HepG2 (cell line): Measurements from ENCODE around the gene RNASE8. TPM values are rescaled to one million over a fixed set of nuclear protein-coding genes. Genes with fewer than 3 reads are reported as not detected.
A peak's percentile ranks its signal among the peaks of the same experiment; 100 is the strongest.

Source experiments
- ARHGAP35 ChIP-seq: sonication (generic); formaldehyde crosslinking; IDR thresholded peaks from 2 replicates; pipeline ENCODE4 v1.9.0; 2022; ENCODE audit warnings: mild to moderate bottlenecking, inconsistent platforms, moderate library complexity, missing genetic modification reagents, borderline replicate concordance
- ELF1 ChIP-seq: sonication (generic); formaldehyde crosslinking; IDR thresholded peaks from 2 replicates; pipeline ENCODE4 v1.4.0; 2020; ENCODE audit warnings: missing genetic modification reagents
- HNF4A ChIP-seq: sonication (generic); formaldehyde crosslinking; IDR thresholded peaks from 2 replicates; pipeline ENCODE4 v1.4.0; 2020; ENCODE audit warnings: missing genetic modification reagents
- JUNB ChIP-seq: sonication (generic); formaldehyde crosslinking; IDR thresholded peaks from 2 replicates; pipeline ENCODE4 v1.8.0; 2022; ENCODE audit warnings: missing genetic modification reagents, mild to moderate bottlenecking, borderline replicate concordance
- SRF ChIP-seq: IDR thresholded peaks from 2 replicates; pipeline ENCODE4 v1.6.1; 2011; ENCODE audit warnings: mild to moderate bottlenecking, low read depth, low read length, moderate library complexity
- ZC3H4 ChIP-seq: sonication (generic); formaldehyde crosslinking; IDR thresholded peaks from 2 replicates; pipeline ENCODE4 v1.4.0; 2020; ENCODE audit warnings: missing genetic modification reagents, borderline replicate concordance
- ZFP36L2 ChIP-seq: sonication (generic); formaldehyde crosslinking; IDR thresholded peaks from 2 replicates; pipeline ENCODE4 v1.4.0; 2020; ENCODE audit warnings: missing genetic modification reagents
- ZNF331 ChIP-seq: sonication (generic); formaldehyde crosslinking; IDR thresholded peaks from 2 replicates; pipeline ENCODE4 v1.4.0; 2020; ENCODE audit warnings: missing genetic modification reagents
- polyA plus RNA-seq, 8 experiments: library from polyadenylated mRNA; depleted of rRNA in 3 of 8; stranded (reverse) in 7 of 8; unstranded in 1 of 8; fragments of >200 nt; fragmentation: Illumina TruSeq in 4 of 8; extraction: Trizol in 4 of 8; gene quantifications; 2 replicates each; pipeline versions ENCODE4 v1.2.1 to v1.2.3, GENCODE V29; 2011 to 2016; ENCODE audit warnings: low read depth in 4 of 8, missing spikeins in 1 of 8, mixed read lengths in 1 of 8; ENCODE audit not compliant: insufficient read depth in 1 of 8
- total RNA-seq, 5 experiments: library from RNA; depleted of rRNA; stranded (reverse); fragments of >200 nt; fragmentation: Illumina TruSeq; extraction: Trizol; gene quantifications; 2 replicates each; pipeline ENCODE4 v1.2.3, GENCODE V29; 2016; ENCODE audit warnings: low read depth in 1 of 5
- TF ChIP-seq, protein P1 (sequence below): sonication (generic); formaldehyde crosslinking; IDR thresholded peaks from 2 replicates; pipeline ENCODE4 v1.5.0; 2020; ENCODE audit warnings: mild to moderate bottlenecking, missing genetic modification reagents
- TF ChIP-seq, protein P2 (sequence below): sonication (generic); formaldehyde crosslinking; IDR thresholded peaks from 2 replicates; pipeline ENCODE4 v1.8.1; 2023; ENCODE audit warnings: missing genetic modification reagents, inconsistent platforms, borderline replicate concordance
- TF ChIP-seq, protein P3 (sequence below): sonication (generic); formaldehyde crosslinking; IDR thresholded peaks from 2 replicates; pipeline ENCODE4 v1.4.0; 2020; ENCODE audit warnings: missing genetic modification reagents, mild to moderate bottlenecking, borderline replicate concordance
- TF ChIP-seq, protein P4 (sequence below): sonication (generic); formaldehyde crosslinking; IDR thresholded peaks from 2 replicates; pipeline ENCODE4 v1.4.0; 2020; ENCODE audit warnings: missing genetic modification reagents
- TF ChIP-seq, protein P5 (sequence below): sonication (generic); formaldehyde crosslinking; conservative IDR thresholded peaks from 2 replicates; pipeline ENCODE4 v1.8.0; 2022; ENCODE audit warnings: low read depth, missing genetic modification reagents

RNASE8 gene
- total and polyA plus RNA-seq, 2 of the 13 experiments (the other 11 are each of a cell fraction or from before 2014, with no cell fraction given), result not detected

DNA sequence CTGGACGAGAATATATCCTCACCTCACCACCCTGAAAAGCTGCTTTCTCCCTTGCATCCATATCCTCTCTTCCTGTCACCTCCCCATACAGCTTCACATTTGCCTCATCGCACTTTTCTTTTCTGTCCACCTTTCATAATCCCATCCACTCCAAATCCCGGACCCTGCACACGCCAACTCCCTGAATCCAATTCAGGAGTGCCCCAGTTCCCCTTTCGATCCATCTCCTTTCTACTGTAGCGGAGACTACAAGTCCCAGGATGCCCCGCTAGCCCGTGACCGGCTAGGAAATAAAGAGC, 45.7 kb downstream of the RNASE8 start (continued):
- TF ChIP-seq ZNF331 (peak; percentile 72; the same call in 1 of the 2 replicates), ARHGAP35 (CRISPR knock-in tag) (0 out of 2 replicates have a peak, but pooled peaks have one; percentile 6), ELF1 (CRISPR knock-in tag) (peak; percentile 91; the same call in 1 of the 2 replicates), SRF (0 out of 2 replicates have a peak, but pooled peaks have one; percentile 58), JUNB (CRISPR knock-in tag) (0 out of 2 replicates have a peak, but pooled peaks have one; percentile 56), HNF4A (CRISPR knock-in tag) (no peak), ZC3H4 (CRISPR knock-in tag) (no peak), ZFP36L2 (CRISPR knock-in tag) (0 out of 2 replicates have a peak, but pooled peaks have one; percentile 24)
- TF ChIP-seq, protein P1, sequence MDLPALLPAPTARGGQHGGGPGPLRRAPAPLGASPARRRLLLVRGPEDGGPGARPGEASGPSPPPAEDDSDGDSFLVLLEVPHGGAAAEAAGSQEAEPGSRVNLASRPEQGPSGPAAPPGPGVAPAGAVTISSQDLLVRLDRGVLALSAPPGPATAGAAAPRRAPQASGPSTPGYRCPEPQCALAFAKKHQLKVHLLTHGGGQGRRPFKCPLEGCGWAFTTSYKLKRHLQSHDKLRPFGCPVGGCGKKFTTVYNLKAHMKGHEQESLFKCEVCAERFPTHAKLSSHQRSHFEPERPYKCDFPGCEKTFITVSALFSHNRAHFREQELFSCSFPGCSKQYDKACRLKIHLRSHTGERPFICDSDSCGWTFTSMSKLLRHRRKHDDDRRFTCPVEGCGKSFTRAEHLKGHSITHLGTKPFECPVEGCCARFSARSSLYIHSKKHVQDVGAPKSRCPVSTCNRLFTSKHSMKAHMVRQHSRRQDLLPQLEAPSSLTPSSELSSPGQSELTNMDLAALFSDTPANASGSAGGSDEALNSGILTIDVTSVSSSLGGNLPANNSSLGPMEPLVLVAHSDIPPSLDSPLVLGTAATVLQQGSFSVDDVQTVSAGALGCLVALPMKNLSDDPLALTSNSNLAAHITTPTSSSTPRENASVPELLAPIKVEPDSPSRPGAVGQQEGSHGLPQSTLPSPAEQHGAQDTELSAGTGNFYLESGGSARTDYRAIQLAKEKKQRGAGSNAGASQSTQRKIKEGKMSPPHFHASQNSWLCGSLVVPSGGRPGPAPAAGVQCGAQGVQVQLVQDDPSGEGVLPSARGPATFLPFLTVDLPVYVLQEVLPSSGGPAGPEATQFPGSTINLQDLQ (CRISPR knock-in tag), result 0 out of 2 replicates have a peak, but pooled peaks have one; percentile 41
- TF ChIP-seq, protein P2, sequence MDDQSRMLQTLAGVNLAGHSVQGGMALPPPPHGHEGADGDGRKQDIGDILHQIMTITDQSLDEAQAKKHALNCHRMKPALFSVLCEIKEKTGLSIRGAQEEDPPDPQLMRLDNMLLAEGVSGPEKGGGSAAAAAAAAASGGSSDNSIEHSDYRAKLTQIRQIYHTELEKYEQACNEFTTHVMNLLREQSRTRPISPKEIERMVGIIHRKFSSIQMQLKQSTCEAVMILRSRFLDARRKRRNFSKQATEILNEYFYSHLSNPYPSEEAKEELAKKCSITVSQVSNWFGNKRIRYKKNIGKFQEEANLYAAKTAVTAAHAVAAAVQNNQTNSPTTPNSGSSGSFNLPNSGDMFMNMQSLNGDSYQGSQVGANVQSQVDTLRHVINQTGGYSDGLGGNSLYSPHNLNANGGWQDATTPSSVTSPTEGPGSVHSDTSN (CRISPR knock-in tag), result no peak
- TF ChIP-seq, protein P3, sequence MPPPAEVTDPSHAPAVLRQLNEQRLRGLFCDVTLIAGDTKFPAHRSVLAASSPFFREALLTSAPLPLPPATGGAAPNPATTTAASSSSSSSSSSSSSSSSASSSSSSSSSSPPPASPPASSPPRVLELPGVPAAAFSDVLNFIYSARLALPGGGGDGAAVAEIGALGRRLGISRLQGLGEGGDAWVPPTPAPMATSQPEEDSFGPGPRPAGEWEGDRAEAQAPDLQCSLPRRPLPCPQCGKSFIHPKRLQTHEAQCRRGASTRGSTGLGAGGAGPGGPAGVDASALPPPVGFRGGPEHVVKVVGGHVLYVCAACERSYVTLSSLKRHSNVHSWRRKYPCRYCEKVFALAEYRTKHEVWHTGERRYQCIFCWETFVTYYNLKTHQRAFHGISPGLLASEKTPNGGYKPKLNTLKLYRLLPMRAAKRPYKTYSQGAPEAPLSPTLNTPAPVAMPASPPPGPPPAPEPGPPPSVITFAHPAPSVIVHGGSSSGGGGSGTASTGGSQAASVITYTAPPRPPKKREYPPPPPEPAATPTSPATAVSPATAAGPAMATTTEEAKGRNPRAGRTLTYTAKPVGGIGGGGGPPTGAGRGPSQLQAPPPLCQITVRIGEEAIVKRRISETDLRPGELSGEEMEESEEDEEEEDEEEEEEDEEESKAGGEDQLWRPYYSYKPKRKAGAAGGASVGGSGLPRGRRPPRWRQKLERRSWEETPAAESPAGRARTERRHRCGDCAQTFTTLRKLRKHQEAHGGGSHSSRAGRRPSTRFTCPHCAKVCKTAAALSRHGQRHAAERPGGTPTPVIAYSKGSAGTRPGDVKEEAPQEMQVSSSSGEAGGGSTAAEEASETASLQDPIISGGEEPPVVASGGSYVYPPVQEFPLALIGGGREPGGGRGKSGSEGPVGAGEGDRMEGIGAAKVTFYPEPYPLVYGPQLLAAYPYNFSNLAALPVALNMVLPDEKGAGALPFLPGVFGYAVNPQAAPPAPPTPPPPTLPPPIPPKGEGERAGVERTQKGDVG (CRISPR knock-in tag), result no peak
- TF ChIP-seq, protein P4, sequence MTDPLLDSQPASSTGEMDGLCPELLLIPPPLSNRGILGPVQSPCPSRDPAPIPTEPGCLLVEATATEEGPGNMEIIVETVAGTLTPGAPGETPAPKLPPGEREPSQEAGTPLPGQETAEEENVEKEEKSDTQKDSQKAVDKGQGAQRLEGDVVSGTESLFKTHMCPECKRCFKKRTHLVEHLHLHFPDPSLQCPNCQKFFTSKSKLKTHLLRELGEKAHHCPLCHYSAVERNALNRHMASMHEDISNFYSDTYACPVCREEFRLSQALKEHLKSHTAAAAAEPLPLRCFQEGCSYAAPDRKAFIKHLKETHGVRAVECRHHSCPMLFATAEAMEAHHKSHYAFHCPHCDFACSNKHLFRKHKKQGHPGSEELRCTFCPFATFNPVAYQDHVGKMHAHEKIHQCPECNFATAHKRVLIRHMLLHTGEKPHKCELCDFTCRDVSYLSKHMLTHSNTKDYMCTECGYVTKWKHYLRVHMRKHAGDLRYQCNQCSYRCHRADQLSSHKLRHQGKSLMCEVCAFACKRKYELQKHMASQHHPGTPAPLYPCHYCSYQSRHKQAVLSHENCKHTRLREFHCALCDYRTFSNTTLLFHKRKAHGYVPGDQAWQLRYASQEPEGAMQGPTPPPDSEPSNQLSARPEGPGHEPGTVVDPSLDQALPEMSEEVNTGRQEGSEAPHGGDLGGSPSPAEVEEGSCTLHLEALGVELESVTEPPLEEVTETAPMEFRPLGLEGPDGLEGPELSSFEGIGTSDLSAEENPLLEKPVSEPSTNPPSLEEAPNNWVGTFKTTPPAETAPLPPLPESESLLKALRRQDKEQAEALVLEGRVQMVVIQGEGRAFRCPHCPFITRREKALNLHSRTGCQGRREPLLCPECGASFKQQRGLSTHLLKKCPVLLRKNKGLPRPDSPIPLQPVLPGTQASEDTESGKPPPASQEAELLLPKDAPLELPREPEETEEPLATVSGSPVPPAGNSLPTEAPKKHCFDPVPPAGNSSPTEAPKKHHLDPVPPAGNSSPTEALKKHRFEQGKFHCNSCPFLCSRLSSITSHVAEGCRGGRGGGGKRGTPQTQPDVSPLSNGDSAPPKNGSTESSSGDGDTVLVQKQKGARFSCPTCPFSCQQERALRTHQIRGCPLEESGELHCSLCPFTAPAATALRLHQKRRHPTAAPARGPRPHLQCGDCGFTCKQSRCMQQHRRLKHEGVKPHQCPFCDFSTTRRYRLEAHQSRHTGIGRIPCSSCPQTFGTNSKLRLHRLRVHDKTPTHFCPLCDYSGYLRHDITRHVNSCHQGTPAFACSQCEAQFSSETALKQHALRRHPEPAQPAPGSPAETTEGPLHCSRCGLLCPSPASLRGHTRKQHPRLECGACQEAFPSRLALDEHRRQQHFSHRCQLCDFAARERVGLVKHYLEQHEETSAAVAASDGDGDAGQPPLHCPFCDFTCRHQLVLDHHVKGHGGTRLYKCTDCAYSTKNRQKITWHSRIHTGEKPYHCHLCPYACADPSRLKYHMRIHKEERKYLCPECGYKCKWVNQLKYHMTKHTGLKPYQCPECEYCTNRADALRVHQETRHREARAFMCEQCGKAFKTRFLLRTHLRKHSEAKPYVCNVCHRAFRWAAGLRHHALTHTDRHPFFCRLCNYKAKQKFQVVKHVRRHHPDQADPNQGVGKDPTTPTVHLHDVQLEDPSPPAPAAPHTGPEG (CRISPR knock-in tag), result no peak
- TF ChIP-seq, protein P5, sequence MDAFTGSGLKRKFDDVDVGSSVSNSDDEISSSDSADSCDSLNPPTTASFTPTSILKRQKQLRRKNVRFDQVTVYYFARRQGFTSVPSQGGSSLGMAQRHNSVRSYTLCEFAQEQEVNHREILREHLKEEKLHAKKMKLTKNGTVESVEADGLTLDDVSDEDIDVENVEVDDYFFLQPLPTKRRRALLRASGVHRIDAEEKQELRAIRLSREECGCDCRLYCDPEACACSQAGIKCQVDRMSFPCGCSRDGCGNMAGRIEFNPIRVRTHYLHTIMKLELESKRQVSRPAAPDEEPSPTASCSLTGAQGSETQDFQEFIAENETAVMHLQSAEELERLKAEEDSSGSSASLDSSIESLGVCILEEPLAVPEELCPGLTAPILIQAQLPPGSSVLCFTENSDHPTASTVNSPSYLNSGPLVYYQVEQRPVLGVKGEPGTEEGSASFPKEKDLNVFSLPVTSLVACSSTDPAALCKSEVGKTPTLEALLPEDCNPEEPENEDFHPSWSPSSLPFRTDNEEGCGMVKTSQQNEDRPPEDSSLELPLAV (CRISPR knock-in tag), result no peak
